Glutamatergic neuron (in vitro differentiated cells): ENCODE data around the gene HDAC3. TPM values are rescaled to one million over a fixed set of nuclear protein-coding genes. Genes with fewer than 3 reads are reported as not detected.

Source experiments
- DNase-seq: peaks from one replicate; pipeline ENCODE4 v3.0.0; 2022
- H3K27ac Mint-ChIP-seq: one replicate; pipeline ENCODE4 v1.8.0; 2020; ENCODE audit warnings: mild to moderate bottlenecking, mixed read lengths, inconsistent platforms; ENCODE audit not compliant: unreplicated experiment
- H3K27me3 Mint-ChIP-seq: one replicate; pipeline ENCODE4 v1.8.0; 2020; ENCODE audit warnings: mild to moderate bottlenecking, moderate library complexity, mixed read lengths, inconsistent platforms; ENCODE audit not compliant: unreplicated experiment
- H3K36me3 Mint-ChIP-seq: one replicate; pipeline ENCODE4 v1.8.0; 2020; ENCODE audit warnings: mild to moderate bottlenecking, mixed read lengths, inconsistent platforms; ENCODE audit not compliant: unreplicated experiment
- H3K4me1 Mint-ChIP-seq: one replicate; pipeline ENCODE4 v1.8.0; 2020; ENCODE audit warnings: mild to moderate bottlenecking, low read depth, mixed read lengths, inconsistent platforms; ENCODE audit not compliant: unreplicated experiment
- H3K4me3 Mint-ChIP-seq: one replicate; pipeline ENCODE4 v1.8.0; 2020; ENCODE audit warnings: mild to moderate bottlenecking, mixed read lengths, inconsistent platforms; ENCODE audit not compliant: unreplicated experiment
- H3K9me3 Mint-ChIP-seq: one replicate; pipeline ENCODE4 v1.8.0; 2020; ENCODE audit warnings: mild to moderate bottlenecking, moderate library complexity, mixed read lengths, inconsistent platforms; ENCODE audit not compliant: unreplicated experiment
- total RNA-seq: library from RNA; stranded (reverse); fragmentation: NEBNext Ultra II Directional; extraction: Animal tissue kit (Norgen Biotek cat#: 25700); gene quantifications from one replicate; pipeline ENCODE4 v1.2.1, GENCODE V29; 2021; ENCODE audit not compliant: unreplicated experiment
- TF ChIP-seq, protein P1 (sequence below): fragments of 200-600 bp; sonication (generic); IDR thresholded peaks from one replicate; pipeline ENCODE4 v1.5.0; 2021; ENCODE audit not compliant: partially characterized antibody, unreplicated experiment

The HDAC3 gene
- total RNA-seq, 1 donor from 2014 or later: 81.8 TPM

DNA sequence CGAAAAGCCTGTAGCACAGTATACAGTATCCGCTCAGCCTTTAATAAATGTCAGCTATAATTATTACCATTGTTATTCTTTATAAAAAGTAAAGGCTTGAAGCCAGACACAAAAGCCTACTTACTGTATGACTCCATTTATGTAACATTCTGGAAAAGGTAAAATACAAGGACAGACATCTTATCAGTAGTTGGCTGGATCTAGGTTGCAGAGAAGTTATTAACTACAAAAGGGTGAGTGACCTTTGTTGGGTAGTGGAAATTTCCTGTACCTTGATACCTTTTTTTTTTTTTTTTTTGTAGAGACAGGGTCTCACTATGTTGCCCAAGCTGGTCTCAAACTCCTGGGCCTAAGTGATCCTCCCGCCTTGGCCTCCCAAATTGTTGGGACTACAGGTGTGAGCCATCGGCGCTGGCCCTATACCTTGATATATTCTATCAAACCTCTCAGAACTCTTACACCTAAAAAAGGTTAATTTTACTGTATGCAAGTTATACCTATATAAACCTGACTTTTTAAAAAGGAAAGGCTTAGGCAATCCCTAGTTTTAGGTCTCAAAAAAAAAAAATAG is 6.0 kb downstream of the HDAC3 start:
- H3K27ac Mint-ChIP-seq: no peak overlapping the region
- TF ChIP-seq, protein P1, sequence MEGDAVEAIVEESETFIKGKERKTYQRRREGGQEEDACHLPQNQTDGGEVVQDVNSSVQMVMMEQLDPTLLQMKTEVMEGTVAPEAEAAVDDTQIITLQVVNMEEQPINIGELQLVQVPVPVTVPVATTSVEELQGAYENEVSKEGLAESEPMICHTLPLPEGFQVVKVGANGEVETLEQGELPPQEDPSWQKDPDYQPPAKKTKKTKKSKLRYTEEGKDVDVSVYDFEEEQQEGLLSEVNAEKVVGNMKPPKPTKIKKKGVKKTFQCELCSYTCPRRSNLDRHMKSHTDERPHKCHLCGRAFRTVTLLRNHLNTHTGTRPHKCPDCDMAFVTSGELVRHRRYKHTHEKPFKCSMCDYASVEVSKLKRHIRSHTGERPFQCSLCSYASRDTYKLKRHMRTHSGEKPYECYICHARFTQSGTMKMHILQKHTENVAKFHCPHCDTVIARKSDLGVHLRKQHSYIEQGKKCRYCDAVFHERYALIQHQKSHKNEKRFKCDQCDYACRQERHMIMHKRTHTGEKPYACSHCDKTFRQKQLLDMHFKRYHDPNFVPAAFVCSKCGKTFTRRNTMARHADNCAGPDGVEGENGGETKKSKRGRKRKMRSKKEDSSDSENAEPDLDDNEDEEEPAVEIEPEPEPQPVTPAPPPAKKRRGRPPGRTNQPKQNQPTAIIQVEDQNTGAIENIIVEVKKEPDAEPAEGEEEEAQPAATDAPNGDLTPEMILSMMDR: no peak
- no peaks in the 10 kb centered on the region for H3K9me3 Mint-ChIP-seq
- H3K4me1 Mint-ChIP-seq: peaks cover 4% of the 10 kb centered on the region
- no peak overlapping the region for H3K4me3 Mint-ChIP-seq
- no peaks in the 10 kb centered on the region for H3K36me3 Mint-ChIP-seq
- no peak for DNase-seq
- H3K27me3 Mint-ChIP-seq: no peaks in the 10 kb centered on the region

DNA sequence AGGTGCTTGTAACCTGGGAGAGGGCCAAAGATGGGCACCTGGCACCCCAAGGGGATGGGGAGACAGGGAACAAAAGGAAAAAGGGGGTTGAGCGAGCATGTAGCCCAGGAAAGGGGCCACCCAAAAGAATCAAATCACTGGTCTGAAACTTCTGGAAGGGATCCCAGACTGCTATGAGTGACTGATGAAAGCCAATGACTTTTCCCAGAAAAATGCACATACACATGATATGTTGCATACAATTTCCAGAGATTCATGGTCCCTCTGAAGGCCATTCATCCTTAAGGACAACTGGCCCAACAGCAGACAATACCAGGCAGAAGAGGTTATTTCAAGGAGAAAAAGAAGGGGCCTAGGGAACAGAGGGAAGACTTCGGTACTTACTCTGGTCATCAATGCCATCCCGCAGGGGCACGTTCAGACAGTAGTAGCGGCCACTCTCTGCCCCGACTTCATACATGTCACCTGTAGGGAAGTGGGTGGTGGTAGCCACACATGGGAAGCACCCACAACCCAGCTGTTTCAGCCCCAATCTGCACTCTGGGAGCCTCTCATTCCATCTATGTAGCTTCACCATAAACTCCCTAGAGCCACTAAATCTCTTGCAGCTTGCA is 8.4 kb downstream of the HDAC3 start:
- no peaks in the 10 kb centered on the region for H3K36me3 Mint-ChIP-seq
- H3K4me1 Mint-ChIP-seq: peaks cover 1% of the 10 kb centered on the region
- H3K27ac Mint-ChIP-seq: no peak overlapping the region
- no peaks in the 10 kb centered on the region for H3K9me3 Mint-ChIP-seq
- H3K4me3 Mint-ChIP-seq: no peak overlapping the region
- H3K27me3 Mint-ChIP-seq: no peaks in the 10 kb centered on the region
- no peak for DNase-seq
- TF ChIP-seq, protein P1: no peak

DNA sequence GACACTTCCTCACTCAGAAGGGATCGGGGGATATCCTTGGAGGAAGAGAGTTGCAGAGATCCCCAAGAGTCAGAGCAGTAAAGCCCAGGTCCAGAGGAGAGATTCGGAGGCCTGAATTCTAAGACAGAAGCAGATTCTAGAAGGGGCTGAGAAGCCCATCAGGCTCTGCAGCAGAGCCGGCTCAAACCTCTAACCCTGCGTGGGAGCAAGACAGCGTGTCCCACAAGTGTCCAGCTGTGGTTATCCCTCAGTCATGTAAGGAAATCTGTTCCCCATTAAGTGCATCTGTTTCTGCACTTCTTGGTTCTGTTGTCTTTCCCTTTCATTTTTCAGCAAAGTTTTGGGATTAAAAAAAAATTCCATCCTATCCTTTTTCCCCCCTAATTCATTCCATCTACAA is 13.0 kb downstream of the HDAC3 start:
- H3K9me3 Mint-ChIP-seq: peaks cover 2% of the 10 kb centered on the region
- TF ChIP-seq, protein P1: no peak
- peaks cover 1% of the 10 kb centered on the region for H3K4me1 Mint-ChIP-seq
- no peak overlapping the region for H3K4me3 Mint-ChIP-seq
- no peak for DNase-seq
- no peak overlapping the region for H3K27ac Mint-ChIP-seq
- peaks cover 2% of the 10 kb centered on the region for H3K27me3 Mint-ChIP-seq
- H3K36me3 Mint-ChIP-seq: no peaks in the 10 kb centered on the region

DNA sequence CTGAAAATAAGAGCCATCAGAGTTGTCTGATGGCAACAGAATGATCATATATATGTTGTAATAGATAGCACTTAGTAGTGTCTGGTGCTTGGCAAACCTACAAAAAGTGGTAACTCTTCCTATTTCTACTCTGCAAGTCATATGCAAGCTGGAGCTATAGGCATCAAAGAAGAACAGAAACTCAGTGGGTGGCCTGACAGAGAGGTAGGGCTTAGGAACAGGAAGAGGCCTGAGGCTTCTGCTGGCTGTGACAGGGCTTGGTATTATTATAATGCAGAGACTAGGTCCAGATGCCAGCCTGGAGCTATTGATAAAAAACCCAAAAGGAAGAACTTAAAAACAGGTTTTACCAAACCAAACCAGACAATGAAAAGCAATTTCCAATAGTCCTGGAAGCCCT is 13.5 kb downstream of the HDAC3 start:
- no peak for DNase-seq
- peaks cover 3% of the 10 kb centered on the region for H3K9me3 Mint-ChIP-seq
- peaks cover 1% of the 10 kb centered on the region for H3K4me1 Mint-ChIP-seq
- no peak overlapping the region for H3K27ac Mint-ChIP-seq
- H3K27me3 Mint-ChIP-seq: peaks cover 2% of the 10 kb centered on the region
- TF ChIP-seq, protein P1: no peak
- no peak overlapping the region for H3K4me3 Mint-ChIP-seq
- H3K36me3 Mint-ChIP-seq: no peaks in the 10 kb centered on the region

GRCh38 chr5:141618804-141619554 is 17.7 kb downstream of the HDAC3 start, which contains the start of gene DIAPH1:
DIAPH1 (minus strand) TSS chr5:141619000; CDS start chr5:141618914, 86 bp downstream.
- Mint-ChIP-seq H3K36me3 (no peaks in the 10 kb centered on the region), H3K27ac (peak within 1 kb of the TSS; percentile 36), H3K4me3 (peak within 1 kb of the TSS; percentile 99), H3K9me3 (peaks cover 4% of the 10 kb centered on the region), H3K27me3 (peaks cover 2% of the 10 kb centered on the region), H3K4me1 (peaks cover 10% of the 10 kb centered on the region)
- DNase-seq: peak; percentile 99
- TF ChIP-seq, protein P1: peak; percentile 98
